H1 (cell line): ENCODE results near the gene ZDHHC11B. TPM values are rescaled to one million over a fixed set of nuclear protein-coding genes. Genes with fewer than 3 reads are reported as not detected.
A peak's percentile ranks its signal among the peaks of the same experiment; 100 is the strongest.
"Not testable (repeated sequence)": the region's sequence is repeated elsewhere in the genome, so short reads cannot be mapped to it uniquely, and the experiment has no call there.

ENCODE experiments used
- CTCF ChIA-PET: fragments of 300-600 bp; sonication (Branson Sonifier 250); formaldehyde crosslinking; loops from one replicate; lab custom pipeline; 2021; ENCODE audit not compliant: partially characterized antibody; lab: Charles Lee
- POLR2A ChIA-PET: fragments of 300-600 bp; sonication (Branson Sonifier 250); formaldehyde crosslinking; loops from one replicate; lab custom pipeline; 2021; ENCODE audit warnings: inconsistent platforms; ENCODE audit not compliant: partially characterized antibody; lab: Charles Lee
- DNase-seq, 2 experiments: peaks; one replicate each; pipeline versions ENCODE4 v3.0.0 to v3.0.0-alpha.2; 2010 to 2022; ENCODE audit warnings: low spot score in 2 of 2, low read depth in 1 of 2, mixed read lengths in 1 of 2
- FAIRE-seq: peaks from 2 replicates; lab custom pipeline; 2011; peaks lifted over from hg19 to GRCh38; lab: Jason Lieb, UNC
- H2AFZ ChIP-seq: 2 replicates; pipeline ENCODE4 v1.8.1; 2012; ENCODE audit warnings: low read length, inconsistent platforms
- H2AK5ac ChIP-seq: 2 replicates; pipeline ENCODE4 v1.6.1; 2013; ENCODE audit warnings: low read depth, low read length
- H2BK120ac ChIP-seq: replicated peaks from 2 replicates; pipeline ENCODE3; 2013; ENCODE audit warnings: low read depth, low read length, inconsistent platforms
- H2BK12ac ChIP-seq: 2 replicates; pipeline ENCODE4 v1.6.1; 2013; ENCODE audit warnings: low read depth, low read length
- H2BK15ac ChIP-seq: 2 replicates; pipeline ENCODE4 v1.6.1; 2013; ENCODE audit warnings: low read length
- H2BK20ac ChIP-seq: 2 replicates; pipeline ENCODE4 v1.6.1; 2013; ENCODE audit warnings: low read length
- H2BK5ac ChIP-seq: 2 replicates; pipeline ENCODE4 v1.6.1; 2013; ENCODE audit warnings: low read depth, low read length
- H3K14ac ChIP-seq: 2 replicates; pipeline ENCODE4 v1.6.1; 2013; ENCODE audit warnings: inconsistent platforms; ENCODE audit not compliant: insufficient read length
- H3K18ac ChIP-seq: 2 replicates; pipeline ENCODE4 v1.6.1; 2013; ENCODE audit warnings: low read length; ENCODE audit errors: extremely low read depth
- H3K23ac ChIP-seq: 2 replicates; pipeline ENCODE4 v1.6.1; 2013; ENCODE audit warnings: inconsistent platforms; ENCODE audit not compliant: insufficient read length
- H3K23me2 ChIP-seq: 2 replicates; pipeline ENCODE4 v1.6.1; 2013; ENCODE audit warnings: low read depth, low read length
- H3K27ac ChIP-seq: 2 replicates; pipeline ENCODE4 v1.6.1; 2011; ENCODE audit warnings: low read depth, low read length, inconsistent platforms
- H3K27me3 ChIP-seq, 4 experiments: replicated peaks in 1 of 4; 1 replicate in 1 of 4; 2 replicates in 3 of 4; pipeline versions ENCODE4 v1.6.1 to v1.8.1; 2011 to 2013; ENCODE audit warnings: low read length in 3 of 4, mild to moderate bottlenecking in 3 of 4, inconsistent platforms in 2 of 4, mixed read lengths in 2 of 4, moderate library complexity in 1 of 4; ENCODE audit not compliant: control insufficient read depth in 3 of 4, insufficient read depth in 3 of 4; ENCODE audit errors: extremely low read depth in 1 of 4
- H3K36me3 ChIP-seq, 4 experiments: 2 replicates each; pipeline versions ENCODE4 v1.6.1 to v1.8.1; 2011 to 2013; ENCODE audit warnings: mild to moderate bottlenecking in 4 of 4, low read length in 3 of 4, moderate library complexity in 2 of 4, control low read depth in 1 of 4, inconsistent platforms in 1 of 4; ENCODE audit not compliant: insufficient read depth in 4 of 4, control insufficient read depth in 2 of 4
- H3K4ac ChIP-seq: replicated peaks from 2 replicates; pipeline ENCODE3; 2013; ENCODE audit warnings: low read length, low read depth, mixed read lengths, inconsistent platforms; ENCODE audit not compliant: insufficient read length
- H3K4me1 ChIP-seq, 4 experiments: replicated peaks in 1 of 4; 1 replicate in 1 of 4; 2 replicates in 3 of 4; pipeline versions ENCODE4 v1.6.1 to v1.8.1; 2011 to 2013; ENCODE audit warnings: low read length in 3 of 4, inconsistent platforms in 2 of 4, mixed read lengths in 1 of 4; ENCODE audit not compliant: insufficient read depth in 4 of 4, control insufficient read depth in 3 of 4
- H3K4me2 ChIP-seq, 2 experiments: 2 replicates each; pipeline versions ENCODE4 v1.6.1 to v1.8.1; 2011 to 2013; ENCODE audit warnings: low read depth in 2 of 2, low read length in 2 of 2, control low read depth in 1 of 2, inconsistent platforms in 1 of 2, mild to moderate bottlenecking in 1 of 2; ENCODE audit not compliant: insufficient read depth in 1 of 2
- H3K4me3 ChIP-seq, 4 experiments: fragments of 200-600, 300-600 bp in 1 of 4; sonication (generic), shearing (Covaris generic), sonication (Bioruptor Twin) in 1 of 4; 2 replicates each; pipeline versions ENCODE4 v1.5.1 to v1.8.1; 2011 to 2016; ENCODE audit warnings: low read length in 4 of 4, low read depth in 3 of 4, control low read depth in 2 of 4, inconsistent platforms in 2 of 4, mild to moderate bottlenecking in 2 of 4, mixed read lengths in 1 of 4, moderate library complexity in 1 of 4; ENCODE audit not compliant: insufficient read depth in 2 of 4; ENCODE audit errors: extremely low read depth in 1 of 4
- H3K56ac ChIP-seq: replicated peaks from 2 replicates; pipeline ENCODE3; 2013; ENCODE audit warnings: low read depth, mild to moderate bottlenecking, mixed read lengths, low read length, inconsistent platforms; ENCODE audit not compliant: insufficient read length
- H3K79me1 ChIP-seq: 2 replicates; pipeline ENCODE4 v1.6.1; 2013; ENCODE audit warnings: low read depth, low read length, control low read depth
- H3K79me2 ChIP-seq, 2 experiments: 2 replicates each; pipeline versions ENCODE4 v1.6.1 to v1.8.1; 2012 to 2013; ENCODE audit warnings: low read length in 2 of 2, mild to moderate bottlenecking in 2 of 2, inconsistent platforms in 1 of 2; ENCODE audit not compliant: insufficient read depth in 2 of 2, control insufficient read depth in 1 of 2
- H3K9ac ChIP-seq, 4 experiments: replicated peaks in 1 of 4; 1 replicate in 1 of 4; 2 replicates in 3 of 4; pipeline versions ENCODE4 v1.6.1 to v1.8.1; 2011 to 2013; ENCODE audit warnings: low read depth in 3 of 4, low read length in 3 of 4, control low read depth in 2 of 4, mild to moderate bottlenecking in 2 of 4, moderate library complexity in 2 of 4, inconsistent platforms in 1 of 4; ENCODE audit errors: extremely low read depth in 1 of 4
- H3K9me3 ChIP-seq, 2 experiments: 2 replicates each; pipeline versions ENCODE4 v1.6.1 to v1.8.1; 2012 to 2013; ENCODE audit warnings: mild to moderate bottlenecking in 2 of 2, moderate library complexity in 2 of 2, control low read depth in 1 of 2, inconsistent platforms in 1 of 2, low read depth in 1 of 2, low read length in 1 of 2, mixed read lengths in 1 of 2; ENCODE audit not compliant: insufficient read depth in 2 of 2
- H4K20me1 ChIP-seq, 2 experiments: replicated peaks in 1 of 2; 2 replicates each; pipeline versions ENCODE3 to v1.8.1; 2011 to 2013; ENCODE audit warnings: inconsistent platforms in 2 of 2, low read length in 2 of 2, mild to moderate bottlenecking in 1 of 2; ENCODE audit not compliant: insufficient read depth in 2 of 2, control insufficient read depth in 1 of 2
- H4K5ac ChIP-seq: 2 replicates; pipeline ENCODE4 v1.6.1; 2013; ENCODE audit warnings: low read length, low read depth, mixed read lengths, inconsistent platforms; ENCODE audit not compliant: insufficient read length
- H4K8ac ChIP-seq: 2 replicates; pipeline ENCODE4 v1.8.0; 2013; ENCODE audit warnings: mild to moderate bottlenecking, moderate library complexity, low read length, inconsistent platforms; ENCODE audit not compliant: insufficient read depth; ENCODE audit errors: extremely low read depth
- H4K91ac ChIP-seq: replicated peaks from 2 replicates; pipeline ENCODE3; 2013; ENCODE audit warnings: low read length, mixed read lengths, inconsistent platforms; ENCODE audit not compliant: insufficient read length
- E2F6 ChIP-seq: IDR thresholded peaks from 2 replicates; pipeline ENCODE4 v1.6.1; 2012; ENCODE audit warnings: inconsistent platforms
- FOSL1 ChIP-seq: IDR thresholded peaks from 2 replicates; pipeline ENCODE4 v1.6.1; 2011; ENCODE audit warnings: mild to moderate bottlenecking, low read depth, low read length, moderate library complexity; ENCODE audit not compliant: insufficient read depth
- NRF1 ChIP-seq: IDR thresholded peaks from 2 replicates; pipeline ENCODE4 v1.6.1; 2011; ENCODE audit warnings: mild to moderate bottlenecking, low read depth, low read length, improper control_type of control experiment
- PHF8 ChIP-seq: fragments of 200-600 bp; sonication (generic); conservative IDR thresholded peaks from 2 replicates; pipeline ENCODE4 v1.7.1; 2012; ENCODE audit warnings: low read depth, mild to moderate bottlenecking, inconsistent platforms, low read length, moderate library complexity
- POLR2AphosphoS5 ChIP-seq: IDR thresholded peaks from 2 replicates; pipeline ENCODE4 v1.6.1; 2011; ENCODE audit warnings: low read depth, low read length
- TAF7 ChIP-seq: optimal IDR thresholded peaks from 2 replicates; pipeline ENCODE3; 2011; ENCODE audit warnings: low read depth, mild to moderate bottlenecking, inconsistent platforms, low read length, moderate library complexity, borderline replicate concordance
- WGBS, 2 experiments: shearing (Covaris generic) in 1 of 2; methylation state at CpG; one replicate each; pipeline versions ENCODE4 v1.1.6 to v1.1.7; 2013 to 2015; ENCODE audit warnings: low lambda C conversion rate in 2 of 2, mixed read lengths in 2 of 2, inconsistent platforms in 1 of 2, low coverage in 1 of 2, missing lambda C conversion rate in 1 of 2; ENCODE audit not compliant: insufficient replicate concordance in 2 of 2, insufficient coverage in 1 of 2, insufficient read length in 1 of 2; ENCODE audit errors: extremely low coverage in 1 of 2, missing lambda C conversion rate in 1 of 2; 5-methylcytosine and 5-hydroxymethylcytosine counted together
- polyA plus RNA-seq, 7 experiments: library from polyadenylated mRNA; depleted of rRNA in 3 of 7; stranded (reverse) in 5 of 7; unstranded in 2 of 7; fragments of >200 nt in 5 of 7; fragments of 200-250 nt in 2 of 7; gene quantifications; 1 replicate in 5 of 7; 2 replicates in 1 of 7; 4 replicates in 1 of 7; pipeline versions ENCODE4 v1.2.1 to v1.2.3, GENCODE V29; 2011 to 2013; ENCODE audit warnings: missing spikeins in 2 of 7, mixed read lengths in 2 of 7
- total RNA-seq: library from RNA; stranded (reverse); fragmentation: NEBNext Ultra II Directional; extraction: Animal tissue kit (Norgen Biotek cat#: 25700); gene quantifications from 2 replicates; pipeline ENCODE4 v1.2.1, GENCODE V29; 2021

Gene ZDHHC11B
- total and polyA plus RNA-seq, 2 of the 8 experiments (the other 6 are each of a cell fraction or from before 2014, with no cell fraction given) = 0.29 to 2.5 TPM

- TF ChIP-seq TAF7 (no peak), POLR2AphosphoS5 (no peak), E2F6 (no peak), PHF8 (no peak), FOSL1 (no peak), NRF1 (no peak)
These were observed 10.8 kb downstream of the ZDHHC11B start (continued) for GRCh38 chr5:773517-774264.

GRCh38 chr5:772931-773330, 11.6 kb downstream of the ZDHHC11B start:
- H3K23ac ChIP-seq, POLR2A ChIA-PET, H4K8ac ChIP-seq, H4K20me1 ChIP-seq, H3K18ac ChIP-seq, H3K4me1 ChIP-seq, H3K4ac ChIP-seq, H4K91ac ChIP-seq, H3K4me3 ChIP-seq, H2AFZ ChIP-seq, H2BK12ac ChIP-seq, H3K9me3 ChIP-seq, H3K4me2 ChIP-seq, H3K14ac ChIP-seq, H3K36me3 ChIP-seq, H3K27me3 ChIP-seq, H2AK5ac ChIP-seq, H3K23me2 ChIP-seq, H3K79me2 ChIP-seq, H3K56ac ChIP-seq, H2BK5ac ChIP-seq, H2BK20ac ChIP-seq, H3K9ac ChIP-seq, FAIRE-seq, H3K27ac ChIP-seq, H4K5ac ChIP-seq, H3K79me1 ChIP-seq, H2BK15ac ChIP-seq, H2BK120ac ChIP-seq: not testable (repeated sequence)
- CTCF ChIA-PET = interaction anchor here (1.6 kb wide), 1 partner anchor 15 kb away, joined by 5 read pairs; no protein-coding TSS in a partner anchor
- 94% methylated on average over 13 of the region's 13 CpGs; no CpG with 5 or more reads in 1 of the 2 experiments for WGBS, 2 experiments
- DNase-seq = peak in 1 of 2 experiments; percentile 42
